HepG2 (cell line): ENCODE data around the gene ZNF382. TPM values are rescaled to one million over a fixed set of nuclear protein-coding genes. Genes with fewer than 3 reads are reported as not detected.

Experiments
- ATAC-seq: fragments of 200-7000 bp; cut with Tn5 transposase; 3 replicates; pipeline ENCODE4 v1.9.1; 2020; ENCODE audit warnings: mild to moderate bottlenecking, moderate library complexity
- BruUV-seq: library from RNA; stranded (reverse); fragments of 400-500 nt; replicated peaks from 2 replicates; lab custom pipeline; 2021; lab: Mats Ljungman, UMichigan
- CTCF ChIA-PET: fragments of 300-600 bp; formaldehyde crosslinking; extraction: SDS; loops from one replicate; lab custom pipeline; 2021; ENCODE audit warnings: low total read pairs, inconsistent platforms, low intra/inter-chr PET ratio; lab: Yijun Ruan, JAX
- POLR2A ChIA-PET: fragments of 350-600 bp; sonication (Branson Sonifier 250); formaldehyde crosslinking; loops from one replicate; lab custom pipeline; 2020; ENCODE audit warnings: antibody characterized with exemption, inconsistent platforms; lab: Yijun Ruan, JAX
- DNase-seq: peaks from one replicate; pipeline ENCODE4 v3.0.0-alpha.2; 2015; ENCODE audit warnings: low spot score
- FAIRE-seq: peaks from 3 replicates; lab custom pipeline; 2011; peaks lifted over from hg19 to GRCh38; lab: Jason Lieb, UNC
- H2AFZ ChIP-seq: one replicate; pipeline ENCODE4 v1.6.1; 2011; ENCODE audit warnings: low read length, inconsistent platforms
- H3K27ac ChIP-seq: fragments of 300-600 bp; 3 replicates; pipeline ENCODE4 v1.8.0; 2011; ENCODE audit warnings: mixed run types, mild to moderate bottlenecking, mixed read lengths, low read length, inconsistent platforms; ENCODE audit not compliant: insufficient read depth; ENCODE audit errors: extremely low read length
- H3K27me3 ChIP-seq, 2 experiments: fragments of 200-600 bp in 1 of 2; 2 replicates in 1 of 2; 3 replicates in 1 of 2; pipeline versions ENCODE4 v1.6.0 to v1.8.0; 2011; ENCODE audit warnings: low read length in 2 of 2, mild to moderate bottlenecking in 2 of 2, moderate library complexity in 2 of 2, inconsistent platforms in 1 of 2; ENCODE audit not compliant: insufficient read depth in 2 of 2, control insufficient read depth in 1 of 2
- H3K36me3 ChIP-seq, 2 experiments: fragments of 200-600 bp in 1 of 2; replicated peaks in 1 of 2; 2 replicates in 1 of 2; 3 replicates in 1 of 2; pipeline versions ENCODE4 v1.5.1 to v1.8.0; 2011; ENCODE audit warnings: low read length in 2 of 2, inconsistent platforms in 1 of 2; ENCODE audit not compliant: insufficient read depth in 2 of 2, control insufficient read depth in 1 of 2
- H3K4me1 ChIP-seq: 2 replicates; pipeline ENCODE4 v1.5.1; 2012; ENCODE audit warnings: low read length, inconsistent platforms; ENCODE audit not compliant: insufficient read depth
- H3K4me2 ChIP-seq: 2 replicates; pipeline ENCODE4 v1.6.0; 2011; ENCODE audit warnings: low read depth, low read length, inconsistent platforms
- H3K4me3 ChIP-seq, 3 experiments: fragments of 200-600 bp in 1 of 3; sonication (generic), shearing (Covaris generic) in 1 of 3; replicated peaks in 1 of 3; 2 replicates each; pipeline ENCODE4 v1.5.1; 2011 to 2016; ENCODE audit warnings: low read length in 3 of 3, inconsistent platforms in 2 of 3, low read depth in 2 of 3, mild to moderate bottlenecking in 2 of 3, control low read depth in 1 of 3, mixed read lengths in 1 of 3; ENCODE audit not compliant: insufficient read depth in 1 of 3
- H3K79me2 ChIP-seq: one replicate; pipeline ENCODE4 v1.6.1; 2011; ENCODE audit warnings: low read length, inconsistent platforms; ENCODE audit not compliant: insufficient read depth
- H3K9ac ChIP-seq: 2 replicates; pipeline ENCODE4 v1.6.0; 2011; ENCODE audit warnings: mild to moderate bottlenecking, low read depth, low read length, inconsistent platforms; ENCODE audit not compliant: insufficient read depth
- H3K9me3 ChIP-seq: 2 replicates; pipeline ENCODE4 v1.5.1; 2012; ENCODE audit warnings: mild to moderate bottlenecking, low read length
- H4K20me1 ChIP-seq: 2 replicates; pipeline ENCODE4 v1.6.0; 2011; ENCODE audit warnings: inconsistent platforms, mild to moderate bottlenecking, low read length, moderate library complexity; ENCODE audit not compliant: insufficient read depth
- AHR ChIP-seq: IDR thresholded peaks from 2 replicates; pipeline ENCODE4 v1.6.1; 2018; ENCODE audit warnings: missing genetic modification reagents, missing compliant biosample characterization
- CEBPG ChIP-seq: IDR thresholded peaks from 2 replicates; pipeline ENCODE4 v1.6.1; 2016
- GFI1 ChIP-seq: sonication (generic); formaldehyde crosslinking; IDR thresholded peaks from 2 replicates; pipeline ENCODE4 v1.5.0; 2020; ENCODE audit warnings: missing genetic modification reagents, mild to moderate bottlenecking, borderline replicate concordance
- KDM4B ChIP-seq: sonication (generic); formaldehyde crosslinking; IDR thresholded peaks from 2 replicates; pipeline ENCODE4 v1.4.0; 2020; ENCODE audit warnings: missing genetic modification reagents
- KMT2A ChIP-seq: sonication (generic); formaldehyde crosslinking; IDR thresholded peaks from 2 replicates; pipeline ENCODE4 v1.4.0; 2020; ENCODE audit warnings: missing genetic modification reagents
- PRDM4 ChIP-seq: sonication (generic); formaldehyde crosslinking; IDR thresholded peaks from 2 replicates; pipeline ENCODE4 v1.9.0; 2021; ENCODE audit warnings: missing genetic modification reagents, borderline replicate concordance
- PRMT3 ChIP-seq: sonication (generic); formaldehyde crosslinking; IDR thresholded peaks from 2 replicates; pipeline ENCODE4 v1.8.1; 2022; ENCODE audit warnings: low read depth, mild to moderate bottlenecking, moderate library complexity, missing genetic modification reagents, borderline replicate concordance
- ZNF274 ChIP-seq: sonication (generic); formaldehyde crosslinking; IDR thresholded peaks from 2 replicates; pipeline ENCODE4 v1.5.1; 2020; ENCODE audit warnings: mild to moderate bottlenecking, missing genetic modification reagents
- ZNF446 ChIP-seq: sonication (generic); formaldehyde crosslinking; IDR thresholded peaks from 2 replicates; pipeline ENCODE4 v1.5.0; 2020; ENCODE audit warnings: mild to moderate bottlenecking, missing genetic modification reagents
- ZSCAN20 ChIP-seq: sonication (generic); formaldehyde crosslinking; IDR thresholded peaks from 2 replicates; pipeline ENCODE4 v1.4.0; 2020; ENCODE audit warnings: missing genetic modification reagents, mild to moderate bottlenecking, borderline replicate concordance
- WGBS: methylation state at CpG from one replicate; pipeline ENCODE4 v1.1.6; 2017; ENCODE audit warnings: low lambda C conversion rate; 5-methylcytosine and 5-hydroxymethylcytosine counted together
- in situ Hi-C: cut with HindIII; loops from 2 replicates; pipeline ENCODE4 v1.10.0; 2017; ENCODE audit warnings: low pct_unique_long_range_greater_than_20kb; ENCODE audit not compliant: extremely low pct_ligation_motif_present
- intact Hi-C: fragments of 100-400 bp; cut with micrococcal nuclease; formaldehyde crosslinking; loops from one replicate; pipeline ENCODE4 v1.10.0; 2022; ENCODE audit not compliant: unreplicated experiment
- polyA plus RNA-seq, 8 experiments: library from polyadenylated mRNA; depleted of rRNA in 3 of 8; stranded (reverse) in 7 of 8; unstranded in 1 of 8; fragments of >200 nt; fragmentation: Illumina TruSeq in 4 of 8; extraction: Trizol in 4 of 8; gene quantifications; 2 replicates each; pipeline versions ENCODE4 v1.2.1 to v1.2.3, GENCODE V29; 2011 to 2016; ENCODE audit warnings: low read depth in 4 of 8, missing spikeins in 1 of 8, mixed read lengths in 1 of 8; ENCODE audit not compliant: insufficient read depth in 1 of 8
- total RNA-seq, 5 experiments: library from RNA; depleted of rRNA; stranded (reverse); fragments of >200 nt; fragmentation: Illumina TruSeq; extraction: Trizol; gene quantifications; 2 replicates each; pipeline ENCODE4 v1.2.3, GENCODE V29; 2016; ENCODE audit warnings: low read depth in 1 of 5
- TF ChIP-seq, protein P1 (sequence below): IDR thresholded peaks from 2 replicates; pipeline ENCODE4 v1.6.1; 2016; ENCODE audit warnings: low read depth, missing genetic modification reagents, missing compliant biosample characterization

ZNF382 gene
- total and polyA plus RNA-seq, 2 of the 13 experiments (the other 11 are each of a cell fraction or from before 2014, with no cell fraction given), result 2.3 to 6.8 TPM

DNA sequence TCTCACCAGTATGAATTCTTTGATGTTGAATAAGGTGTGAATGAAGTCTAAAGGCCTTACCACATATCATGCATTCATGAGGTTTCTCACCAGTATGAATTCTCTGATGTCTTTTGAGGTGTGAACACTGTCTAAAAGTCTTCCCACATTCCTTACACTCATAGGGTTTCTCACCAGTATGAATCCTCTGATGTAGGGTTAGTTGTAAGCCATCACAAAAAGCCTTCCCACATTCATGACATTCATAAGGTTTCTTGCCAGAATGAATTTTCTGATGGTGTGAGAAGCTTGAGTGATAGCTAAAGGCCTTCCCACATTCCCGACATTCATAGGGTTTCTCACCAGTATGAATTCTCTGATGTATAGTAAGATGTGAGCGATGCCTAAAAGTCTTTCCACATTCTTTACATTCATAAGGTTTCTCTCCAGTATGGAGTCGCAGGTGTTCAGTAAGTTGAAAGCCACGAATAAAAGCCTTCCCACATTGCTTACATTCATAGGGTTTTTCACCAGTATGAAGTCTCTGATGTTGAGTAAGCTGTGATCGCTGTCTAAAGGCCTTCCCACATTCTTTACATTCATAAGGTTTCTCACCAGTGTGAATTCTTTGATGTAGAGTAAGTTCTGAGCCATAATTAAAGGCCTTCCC, 33.9 kb downstream of the ZNF382 start:
- peaks cover 93% of the 10 kb centered on the region for H3K9me3 ChIP-seq
- no peak for DNase-seq
- intact Hi-C loops (no loop called here), in situ Hi-C loops (no loop called here)
- FAIRE-seq, result no peak
- H3K4me3 ChIP-seq, result no peak overlapping the region
- no peak for TF ChIP-seq CEBPG (CRISPR knock-in tag)
- peak; percentile 100 for TF ChIP-seq ZNF274 (CRISPR knock-in tag)
- H3K4me1 ChIP-seq, result no peaks in the 10 kb centered on the region
- no peak overlapping the region for H3K9ac ChIP-seq
- ATAC-seq, result no peak
- H3K27ac ChIP-seq, result no peak overlapping the region
- CTCF ChIA-PET, result no interaction called here
- BruUV-seq, result no TSS peak
- 94% methylated on average over 5 of the region's 5 CpGs for WGBS
- no peaks in the 10 kb centered on the region for H3K79me2 ChIP-seq
- no peak overlapping the region for H2AFZ ChIP-seq
- H3K27me3 ChIP-seq, result no peaks in the 10 kb centered on the region
- H3K36me3 ChIP-seq, result no peaks in the 10 kb centered on the region; a peak in 2 of 5 replicates
- POLR2A ChIA-PET, result no interaction called here
- H3K4me2 ChIP-seq, result no peak overlapping the region
- H4K20me1 ChIP-seq, result no peaks in the 10 kb centered on the region

GRCh38 chr19:36646746-36647145, 41.6 kb downstream of the ZNF382 start:
- H3K4me2 ChIP-seq, result no peak overlapping the region
- H3K4me1 ChIP-seq, result no peaks in the 10 kb centered on the region
- H3K27ac ChIP-seq, result no peak overlapping the region
- H2AFZ ChIP-seq, result no peak overlapping the region
- WGBS, result 76% methylated on average over 2 of the region's 2 CpGs
- DNase-seq (no peak), ATAC-seq (no peak), FAIRE-seq (no peak)
- intact Hi-C loops, result no loop called here
- H4K20me1 ChIP-seq, result no peaks in the 10 kb centered on the region
- CTCF ChIA-PET, result no interaction called here
- in situ Hi-C loops, result no loop called here
- no peaks in the 10 kb centered on the region for H3K79me2 ChIP-seq
- H3K27me3 ChIP-seq, result no peaks in the 10 kb centered on the region
- H3K9me3 ChIP-seq, result peaks cover 78% of the 10 kb centered on the region
- H3K36me3 ChIP-seq, result peaks cover 1 to 3% of the 10 kb centered on the region in 2 experiments; a peak in 1 of 5 replicates
- POLR2A ChIA-PET, result no interaction called here
- no peak overlapping the region for H3K9ac ChIP-seq
- no TSS peak for BruUV-seq
- H3K4me3 ChIP-seq, result no peak overlapping the region
- TF ChIP-seq KMT2A (CRISPR knock-in tag) (no peak), AHR (CRISPR knock-in tag) (no peak), PRDM4 (CRISPR knock-in tag) (no peak), GFI1 (CRISPR knock-in tag) (no peak), ZSCAN20 (no peak), ZNF446 (CRISPR knock-in tag) (no peak), PRMT3 (CRISPR knock-in tag) (no peak), KDM4B (no peak)
- TF ChIP-seq, protein P1, sequence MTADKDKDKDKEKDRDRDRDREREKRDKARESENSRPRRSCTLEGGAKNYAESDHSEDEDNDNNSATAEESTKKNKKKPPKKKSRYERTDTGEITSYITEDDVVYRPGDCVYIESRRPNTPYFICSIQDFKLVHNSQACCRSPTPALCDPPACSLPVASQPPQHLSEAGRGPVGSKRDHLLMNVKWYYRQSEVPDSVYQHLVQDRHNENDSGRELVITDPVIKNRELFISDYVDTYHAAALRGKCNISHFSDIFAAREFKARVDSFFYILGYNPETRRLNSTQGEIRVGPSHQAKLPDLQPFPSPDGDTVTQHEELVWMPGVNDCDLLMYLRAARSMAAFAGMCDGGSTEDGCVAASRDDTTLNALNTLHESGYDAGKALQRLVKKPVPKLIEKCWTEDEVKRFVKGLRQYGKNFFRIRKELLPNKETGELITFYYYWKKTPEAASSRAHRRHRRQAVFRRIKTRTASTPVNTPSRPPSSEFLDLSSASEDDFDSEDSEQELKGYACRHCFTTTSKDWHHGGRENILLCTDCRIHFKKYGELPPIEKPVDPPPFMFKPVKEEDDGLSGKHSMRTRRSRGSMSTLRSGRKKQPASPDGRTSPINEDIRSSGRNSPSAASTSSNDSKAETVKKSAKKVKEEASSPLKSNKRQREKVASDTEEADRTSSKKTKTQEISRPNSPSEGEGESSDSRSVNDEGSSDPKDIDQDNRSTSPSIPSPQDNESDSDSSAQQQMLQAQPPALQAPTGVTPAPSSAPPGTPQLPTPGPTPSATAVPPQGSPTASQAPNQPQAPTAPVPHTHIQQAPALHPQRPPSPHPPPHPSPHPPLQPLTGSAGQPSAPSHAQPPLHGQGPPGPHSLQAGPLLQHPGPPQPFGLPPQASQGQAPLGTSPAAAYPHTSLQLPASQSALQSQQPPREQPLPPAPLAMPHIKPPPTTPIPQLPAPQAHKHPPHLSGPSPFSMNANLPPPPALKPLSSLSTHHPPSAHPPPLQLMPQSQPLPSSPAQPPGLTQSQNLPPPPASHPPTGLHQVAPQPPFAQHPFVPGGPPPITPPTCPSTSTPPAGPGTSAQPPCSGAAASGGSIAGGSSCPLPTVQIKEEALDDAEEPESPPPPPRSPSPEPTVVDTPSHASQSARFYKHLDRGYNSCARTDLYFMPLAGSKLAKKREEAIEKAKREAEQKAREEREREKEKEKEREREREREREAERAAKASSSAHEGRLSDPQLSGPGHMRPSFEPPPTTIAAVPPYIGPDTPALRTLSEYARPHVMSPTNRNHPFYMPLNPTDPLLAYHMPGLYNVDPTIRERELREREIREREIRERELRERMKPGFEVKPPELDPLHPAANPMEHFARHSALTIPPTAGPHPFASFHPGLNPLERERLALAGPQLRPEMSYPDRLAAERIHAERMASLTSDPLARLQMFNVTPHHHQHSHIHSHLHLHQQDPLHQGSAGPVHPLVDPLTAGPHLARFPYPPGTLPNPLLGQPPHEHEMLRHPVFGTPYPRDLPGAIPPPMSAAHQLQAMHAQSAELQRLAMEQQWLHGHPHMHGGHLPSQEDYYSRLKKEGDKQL (CRISPR knock-in tag), result no peak
